H9 (cell line): ENCODE measurements around the gene SLC13A1. TPM values are rescaled to one million over a fixed set of nuclear protein-coding genes. Genes with fewer than 3 reads are reported as not detected.

Experiments used
- DNase-seq: peaks from one replicate; pipeline ENCODE4 v3.0.0-alpha.2; 2017
- H2AFZ ChIP-seq: one replicate; pipeline ENCODE4 v1.6.1; 2013; ENCODE audit warnings: mild to moderate bottlenecking, low read length, control low read depth, moderate library complexity
- H2AK5ac ChIP-seq: 2 replicates; pipeline ENCODE4 v1.6.1; 2013; ENCODE audit warnings: low read length, control low read depth, mixed read lengths; ENCODE audit not compliant: insufficient read length
- H2BK120ac ChIP-seq: one replicate; pipeline ENCODE4 v1.6.1; 2013; ENCODE audit warnings: low read depth, mild to moderate bottlenecking, low read length, control low read depth, inconsistent platforms; ENCODE audit not compliant: poor library complexity, severe bottlenecking
- H2BK12ac ChIP-seq: 2 replicates; pipeline ENCODE4 v1.6.1; 2013; ENCODE audit warnings: low read length, control low read depth, mixed read lengths, low read depth; ENCODE audit not compliant: insufficient read length
- H2BK15ac ChIP-seq: 2 replicates; pipeline ENCODE4 v1.6.1; 2013; ENCODE audit warnings: low read depth, low read length, control low read depth
- H2BK20ac ChIP-seq: one replicate; pipeline ENCODE4 v1.6.1; 2013; ENCODE audit warnings: low read depth, mild to moderate bottlenecking, low read length, control low read depth, inconsistent platforms; ENCODE audit not compliant: poor library complexity, severe bottlenecking
- H2BK5ac ChIP-seq: 2 replicates; pipeline ENCODE4 v1.6.1; 2013; ENCODE audit warnings: low read length, control low read depth, mixed read lengths; ENCODE audit not compliant: insufficient read length
- H3K14ac ChIP-seq: 2 replicates; pipeline ENCODE4 v1.6.1; 2013; ENCODE audit warnings: low read length, control low read depth; ENCODE audit not compliant: insufficient read depth
- H3K18ac ChIP-seq: 2 replicates; pipeline ENCODE4 v1.6.1; 2013; ENCODE audit warnings: low read depth, mild to moderate bottlenecking, mixed read lengths, low read length, control low read depth; ENCODE audit not compliant: insufficient read length
- H3K23ac ChIP-seq: 2 replicates; pipeline ENCODE4 v1.6.1; 2013; ENCODE audit warnings: low read length, control low read depth, mixed read lengths, low read depth; ENCODE audit not compliant: insufficient read length
- H3K23me2 ChIP-seq: 2 replicates; pipeline ENCODE4 v1.6.1; 2013; ENCODE audit warnings: low read depth, mild to moderate bottlenecking, mixed read lengths, low read length, control low read depth; ENCODE audit not compliant: insufficient read length, poor library complexity, severe bottlenecking
- H3K27ac ChIP-seq: 2 replicates; pipeline ENCODE4 v1.5.1; 2013; ENCODE audit warnings: low read length, control low read depth, mixed read lengths, low read depth; ENCODE audit not compliant: insufficient read length
- H3K27me3 ChIP-seq: 2 replicates; pipeline ENCODE4 v1.6.1; 2013; ENCODE audit warnings: low read length, control low read depth, inconsistent platforms; ENCODE audit not compliant: insufficient read depth
- H3K4ac ChIP-seq: 2 replicates; pipeline ENCODE4 v1.6.1; 2013; ENCODE audit warnings: low read depth, mild to moderate bottlenecking, control low read depth, inconsistent platforms, low read length, moderate library complexity
- H3K4me1 ChIP-seq: 2 replicates; pipeline ENCODE4 v1.6.1; 2013; ENCODE audit warnings: low read length, control low read depth, inconsistent platforms; ENCODE audit not compliant: insufficient read depth
- H3K4me2 ChIP-seq: 2 replicates; pipeline ENCODE4 v1.6.1; 2013; ENCODE audit warnings: low read length, control low read depth, mixed read lengths; ENCODE audit not compliant: insufficient read length, insufficient read depth
- H3K56ac ChIP-seq: 2 replicates; pipeline ENCODE4 v1.6.1; 2013; ENCODE audit warnings: low read depth, mild to moderate bottlenecking, mixed read lengths, low read length, control low read depth; ENCODE audit not compliant: insufficient read length
- H3K79me1 ChIP-seq: 2 replicates; pipeline ENCODE4 v1.6.1; 2013; ENCODE audit warnings: low read depth, mild to moderate bottlenecking, moderate library complexity, low read length, control low read depth, inconsistent platforms; ENCODE audit not compliant: insufficient read depth, poor library complexity, severe bottlenecking
- H3K79me2 ChIP-seq: 2 replicates; pipeline ENCODE4 v1.6.1; 2013; ENCODE audit warnings: low read length, control low read depth, inconsistent platforms; ENCODE audit not compliant: insufficient read depth
- H3K9ac ChIP-seq: 2 replicates; pipeline ENCODE4 v1.6.1; 2013; ENCODE audit warnings: low read length, control low read depth, mixed read lengths; ENCODE audit not compliant: insufficient read length; ENCODE audit errors: extremely low read depth
- H3K9me3 ChIP-seq: one replicate; pipeline ENCODE4 v1.6.1; 2013; ENCODE audit warnings: low read depth, low read length, inconsistent platforms; ENCODE audit not compliant: control insufficient read depth
- H3T11ph ChIP-seq: one replicate; pipeline ENCODE4 v1.6.1; 2013; ENCODE audit warnings: mild to moderate bottlenecking, low read length, control low read depth, inconsistent platforms
- H4K20me1 ChIP-seq: one replicate; pipeline ENCODE4 v1.6.1; 2013; ENCODE audit not compliant: control insufficient read depth, insufficient read length, insufficient read depth
- H4K5ac ChIP-seq: 2 replicates; pipeline ENCODE4 v1.6.1; 2013; ENCODE audit warnings: low read depth, mild to moderate bottlenecking, mixed read lengths, low read length, control low read depth; ENCODE audit not compliant: insufficient read length
- H4K8ac ChIP-seq: replicated peaks from 2 replicates; pipeline ENCODE4 v1.6.1; 2013; ENCODE audit warnings: low read length, control low read depth, mixed read lengths, low read depth; ENCODE audit not compliant: insufficient read length
- H4K91ac ChIP-seq: 2 replicates; pipeline ENCODE4 v1.6.1; 2013; ENCODE audit warnings: low read depth, mild to moderate bottlenecking, moderate library complexity, mixed read lengths, low read length, control low read depth; ENCODE audit not compliant: insufficient read length
- H3K27ac Mint-ChIP-seq, 3 experiments: 2 replicates in 2 of 3; 3 replicates in 1 of 3; pipeline ENCODE4 v1.8.0; 2020 to 2021; ENCODE audit warnings: mixed read lengths in 3 of 3, mild to moderate bottlenecking in 1 of 3, moderate library complexity in 1 of 3
- H3K27me3 Mint-ChIP-seq: 2 replicates; pipeline ENCODE4 v1.8.0; 2021; ENCODE audit warnings: low read depth, mild to moderate bottlenecking, moderate library complexity, mixed read lengths
- H3K36me3 Mint-ChIP-seq, 3 experiments: 2 replicates in 2 of 3; 3 replicates in 1 of 3; pipeline ENCODE4 v1.8.0; 2020 to 2021; ENCODE audit warnings: low read depth in 3 of 3, mixed read lengths in 3 of 3; ENCODE audit not compliant: insufficient read depth in 1 of 3
- H3K4me1 Mint-ChIP-seq, 2 experiments: 2 replicates each; pipeline ENCODE4 v1.8.0; 2020; ENCODE audit warnings: mixed read lengths in 2 of 2
- H3K4me3 Mint-ChIP-seq, 2 experiments: 2 replicates in 1 of 2; 3 replicates in 1 of 2; pipeline ENCODE4 v1.8.0; 2020 to 2021; ENCODE audit warnings: mild to moderate bottlenecking in 2 of 2, mixed read lengths in 2 of 2, moderate library complexity in 1 of 2
- H3K9me3 Mint-ChIP-seq, 2 experiments: 2 replicates in 1 of 2; 3 replicates in 1 of 2; pipeline ENCODE4 v1.8.0; 2020; ENCODE audit warnings: mild to moderate bottlenecking in 2 of 2, mixed read lengths in 2 of 2, moderate library complexity in 1 of 2
- CTCF ChIP-seq: fragments of 200-600 bp; sonication (generic); conservative IDR thresholded peaks from 3 replicates; pipeline ENCODE4 v1.8.0; 2021; ENCODE audit warnings: antibody characterized with exemption, mild to moderate bottlenecking
- WGBS: extraction: QIAGEN DNeasy Blood & Tissue Kit; methylation state at CpG from one replicate; pipeline ENCODE4 v1.1.7; 2013; ENCODE audit warnings: missing lambda C conversion rate, low lambda C conversion rate, mixed read lengths; ENCODE audit not compliant: insufficient read length; ENCODE audit errors: extremely low coverage; 5-methylcytosine and 5-hydroxymethylcytosine counted together
- total RNA-seq: library from RNA; stranded (reverse); gene quantifications from 2 replicates; pipeline ENCODE4 v1.2.1, GENCODE V29; 2021

Gene SLC13A1
- total RNA-seq, 1 experiment from 2014 or later = not detected

- H3K23me2 ChIP-seq = no peaks in the 10 kb centered on the region
- H2AK5ac ChIP-seq = no peak overlapping the region
- H3K79me2 ChIP-seq = no peaks in the 10 kb centered on the region
- no peak overlapping the region for H3K27ac ChIP-seq
- Mint-ChIP-seq H3K9me3 (peaks cover 19 to 20% of the 10 kb centered on the region in 2 experiments), H3K4me1 (peaks cover 21 to 22% of the 10 kb centered on the region in 2 experiments), H3K27ac (no peak overlapping the region; a peak in 1 of 7 replicates), H3K27me3 (no peaks in the 10 kb centered on the region), H3K36me3 (peaks cover 13 to 19% (median 16%) of the 10 kb centered on the region in 3 experiments), H3K4me3 (no peak overlapping the region)
- H3K4me1 ChIP-seq = peaks cover 2% of the 10 kb centered on the region; the same call in 1 of the 2 replicates
- no peak overlapping the region for H3K14ac ChIP-seq
- no peak overlapping the region for H4K5ac ChIP-seq
- no peak overlapping the region for H4K8ac ChIP-seq
- H4K91ac ChIP-seq = no peak overlapping the region
- no peak overlapping the region for H3K4ac ChIP-seq
- no peak overlapping the region for H3K4me2 ChIP-seq
- no CpG with 5 or more reads among the region's 5 CpGs for WGBS
- no peak for TF ChIP-seq CTCF
- H2BK12ac ChIP-seq = no peak overlapping the region
- H2BK20ac ChIP-seq = no peak overlapping the region
- no peaks in the 10 kb centered on the region for H3K9me3 ChIP-seq
- no peak overlapping the region for H2BK15ac ChIP-seq
- H2AFZ ChIP-seq = no peak overlapping the region
- H4K20me1 ChIP-seq = no peaks in the 10 kb centered on the region
- H3K9ac ChIP-seq = no peak overlapping the region
- no peak overlapping the region for H2BK120ac ChIP-seq
- no peak overlapping the region for H3K56ac ChIP-seq
- H3K18ac ChIP-seq = no peak overlapping the region
- no peak for DNase-seq
- no peak overlapping the region for H3K23ac ChIP-seq
- no peak overlapping the region for H3T11ph ChIP-seq
- no peaks in the 10 kb centered on the region for H3K79me1 ChIP-seq
- H3K27me3 ChIP-seq = no peaks in the 10 kb centered on the region
- no peak overlapping the region for H2BK5ac ChIP-seq
Observed at GRCh38 chr7:123210986-123211385, 11.2 kb upstream of the SLC13A1 start.
